MCF 10A (cell line): ENCODE results near the gene LMOD3. TPM values are rescaled to one million over a fixed set of nuclear protein-coding genes. Genes with fewer than 3 reads are reported as not detected.

Source experiments
- BruUV-seq: library from RNA; stranded (reverse); fragments of 400-500 nt; replicated peaks from 2 replicates; lab custom pipeline; 2021; lab: Mats Ljungman, UMichigan
- CTCF ChIA-PET: fragments of 300-600 bp; sonication (Branson Sonifier 250); formaldehyde crosslinking; extraction: SDS; loops from one replicate; lab custom pipeline; 2021; ENCODE audit warnings: antibody characterized with exemption, inconsistent platforms; lab: Yijun Ruan, JAX
- POLR2A ChIA-PET: fragments of 300-600, 350-650 bp; sonication (Branson Sonifier 250); formaldehyde crosslinking; extraction: SDS; loops from one replicate; lab custom pipeline; 2020; ENCODE audit warnings: antibody characterized with exemption, inconsistent platforms; lab: Yijun Ruan, JAX
- DNase-seq: peaks from one replicate; pipeline ENCODE4 v3.0.0-alpha.2; 2018; ENCODE audit not compliant: unreplicated experiment
- H3K27ac Mint-ChIP-seq: one replicate; pipeline ENCODE4 v1.8.0; 2022; ENCODE audit warnings: mild to moderate bottlenecking, low read depth, mixed read lengths; ENCODE audit not compliant: unreplicated experiment
- H3K27me3 Mint-ChIP-seq: one replicate; pipeline ENCODE4 v1.8.0; 2022; ENCODE audit warnings: mixed read lengths; ENCODE audit not compliant: insufficient read depth, unreplicated experiment
- H3K36me3 Mint-ChIP-seq: one replicate; pipeline ENCODE4 v1.8.0; 2022; ENCODE audit warnings: mild to moderate bottlenecking, moderate library complexity, mixed read lengths; ENCODE audit not compliant: insufficient read depth, unreplicated experiment
- H3K4me1 Mint-ChIP-seq: one replicate; pipeline ENCODE4 v1.8.0; 2022; ENCODE audit warnings: mixed read lengths; ENCODE audit not compliant: insufficient read depth, unreplicated experiment
- H3K4me3 Mint-ChIP-seq: one replicate; pipeline ENCODE4 v1.8.0; 2022; ENCODE audit warnings: mild to moderate bottlenecking, moderate library complexity, mixed read lengths; ENCODE audit not compliant: unreplicated experiment
- H3K9me3 Mint-ChIP-seq: one replicate; pipeline ENCODE4 v1.8.0; 2022; ENCODE audit warnings: mixed read lengths; ENCODE audit not compliant: unreplicated experiment
- intact Hi-C: fragments of 100-400 bp; cut with micrococcal nuclease; formaldehyde crosslinking; loops from 2 replicates; pipeline ENCODE4 v1.14.1; 2022
- total RNA-seq: library from RNA; stranded (reverse); gene quantifications from 2 replicates; pipeline ENCODE4 v1.2.3, GENCODE V29; 2022
- TF ChIP-seq, protein P1 (sequence below): fragments of 200-600 bp; IDR thresholded peaks from one replicate; pipeline ENCODE4 v1.8.0; 2022; ENCODE audit warnings: antibody characterized with exemption, mild to moderate bottlenecking; ENCODE audit not compliant: unreplicated experiment

LMOD3 gene
- total RNA-seq, 1 experiment from 2014 or later: not detected

DNA sequence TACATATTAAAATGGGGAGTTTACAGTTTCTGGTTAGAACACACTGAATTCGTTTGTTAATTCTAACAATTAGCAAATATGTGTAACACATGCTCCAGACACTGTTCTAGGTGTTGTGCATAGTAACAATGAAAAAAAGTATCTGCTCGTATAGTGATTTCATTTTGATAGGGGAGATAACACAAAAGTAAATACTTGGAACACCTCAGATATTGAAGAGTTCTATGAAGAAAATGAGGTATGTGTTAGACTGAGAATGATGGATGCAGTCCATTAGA, 63.5 kb downstream of the LMOD3 start:
- intact Hi-C loops: no loop called here
- ChIA-PET POLR2A (no interaction called here), CTCF (no interaction called here)
- no peak overlapping the region for H3K4me3 Mint-ChIP-seq
- no peak for DNase-seq
- BruUV-seq: no TSS peak
- TF ChIP-seq, protein P1, sequence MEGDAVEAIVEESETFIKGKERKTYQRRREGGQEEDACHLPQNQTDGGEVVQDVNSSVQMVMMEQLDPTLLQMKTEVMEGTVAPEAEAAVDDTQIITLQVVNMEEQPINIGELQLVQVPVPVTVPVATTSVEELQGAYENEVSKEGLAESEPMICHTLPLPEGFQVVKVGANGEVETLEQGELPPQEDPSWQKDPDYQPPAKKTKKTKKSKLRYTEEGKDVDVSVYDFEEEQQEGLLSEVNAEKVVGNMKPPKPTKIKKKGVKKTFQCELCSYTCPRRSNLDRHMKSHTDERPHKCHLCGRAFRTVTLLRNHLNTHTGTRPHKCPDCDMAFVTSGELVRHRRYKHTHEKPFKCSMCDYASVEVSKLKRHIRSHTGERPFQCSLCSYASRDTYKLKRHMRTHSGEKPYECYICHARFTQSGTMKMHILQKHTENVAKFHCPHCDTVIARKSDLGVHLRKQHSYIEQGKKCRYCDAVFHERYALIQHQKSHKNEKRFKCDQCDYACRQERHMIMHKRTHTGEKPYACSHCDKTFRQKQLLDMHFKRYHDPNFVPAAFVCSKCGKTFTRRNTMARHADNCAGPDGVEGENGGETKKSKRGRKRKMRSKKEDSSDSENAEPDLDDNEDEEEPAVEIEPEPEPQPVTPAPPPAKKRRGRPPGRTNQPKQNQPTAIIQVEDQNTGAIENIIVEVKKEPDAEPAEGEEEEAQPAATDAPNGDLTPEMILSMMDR: no peak
- peak overlapping the region; percentile 9 for H3K27ac Mint-ChIP-seq
- H3K27me3 Mint-ChIP-seq: no peaks in the 10 kb centered on the region
- no peaks in the 10 kb centered on the region for H3K4me1 Mint-ChIP-seq
- H3K36me3 Mint-ChIP-seq: peaks cover 62% of the 10 kb centered on the region
- no peaks in the 10 kb centered on the region for H3K9me3 Mint-ChIP-seq

DNA sequence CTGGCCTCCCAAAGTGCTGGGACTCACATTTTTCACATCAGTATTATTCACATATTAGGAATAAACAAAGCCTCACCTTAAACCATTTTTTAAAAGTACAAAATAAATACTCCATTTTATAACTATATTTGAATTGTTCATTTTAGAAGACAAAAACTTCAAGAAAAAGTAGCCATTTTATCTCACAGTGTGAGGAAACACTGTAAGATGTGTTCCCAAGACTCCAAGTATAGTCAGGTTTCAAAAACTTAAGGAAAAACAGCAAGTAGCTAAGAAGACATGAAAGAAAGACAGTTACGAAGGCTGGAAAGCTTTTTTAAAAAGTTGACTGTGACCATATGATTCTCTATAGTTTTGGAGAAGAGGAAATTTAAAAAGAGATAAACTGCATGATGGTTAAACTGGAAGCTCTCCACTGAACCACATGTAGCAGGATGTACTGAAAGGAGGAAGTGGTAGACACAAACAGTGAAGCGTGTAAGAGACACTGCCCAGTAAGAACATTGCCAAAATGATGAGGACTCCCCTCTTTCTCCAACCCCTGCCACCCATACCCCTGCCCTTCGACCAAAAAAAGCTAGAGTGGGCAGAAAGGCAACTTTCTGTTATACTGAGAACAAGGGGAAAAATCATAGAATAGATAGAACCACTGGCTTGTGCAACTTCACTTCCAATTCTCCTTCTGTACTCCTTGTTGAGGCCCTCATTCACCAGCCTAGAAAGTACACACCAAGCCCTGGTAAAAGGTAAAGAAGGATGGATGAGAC, 64.0 kb downstream of the LMOD3 start:
- DNase-seq: no peak
- POLR2A ChIA-PET: interaction anchor here (1.6 to 1.9 kb wide), 3 partner anchors 20 to 28 kb away, joined by 3 to 7 read pairs (median 5); partner anchors contain the start of gene ARL6IP5
- no peak overlapping the region for H3K4me3 Mint-ChIP-seq
- no TSS peak for BruUV-seq
- H3K27ac Mint-ChIP-seq: no peak overlapping the region
- H3K9me3 Mint-ChIP-seq: no peaks in the 10 kb centered on the region
- H3K27me3 Mint-ChIP-seq: no peaks in the 10 kb centered on the region
- CTCF ChIA-PET: no interaction called here
- H3K36me3 Mint-ChIP-seq: peaks cover 62% of the 10 kb centered on the region
- no peaks in the 10 kb centered on the region for H3K4me1 Mint-ChIP-seq
- TF ChIP-seq, protein P1: no peak
- intact Hi-C loops: no loop called here

Other genes with a start within 250 kb of the LMOD3 start
- gene TAFA4, start 190.0 kb downstream of the LMOD3 start, total RNA-seq: not detected in 2 replicates
- gene EOGT, start 108.9 kb downstream of the LMOD3 start, total RNA-seq: 40.9 and 41.7 TPM in 2 replicates
- gene TMF1, start 70.3 kb downstream of the LMOD3 start, total RNA-seq: 50.2 and 52.4 TPM in 2 replicates
- gene UBA3, start 42.2 kb downstream of the LMOD3 start, total RNA-seq: 41.1 and 57.8 TPM in 2 replicates
- gene ARL6IP5, start 37.7 kb downstream of the LMOD3 start, total RNA-seq: 50.0 and 81.6 TPM in 2 replicates